HepG2 (cell line): ENCODE measurements around the gene TAS1R3. TPM values are rescaled to one million over a fixed set of nuclear protein-coding genes. Genes with fewer than 3 reads are reported as not detected.
A peak's percentile ranks its signal among the peaks of the same experiment; 100 is the strongest.

Source experiments
- AGO2 ChIP-seq: fragments of 200-400 bp; formaldehyde crosslinking; optimal IDR thresholded peaks from 2 replicates; pipeline ENCODE3; 2017; ENCODE audit warnings: mild to moderate bottlenecking, low read depth, low read length, moderate library complexity
- EEA1 ChIP-seq: sonication (generic); formaldehyde crosslinking; IDR thresholded peaks from 2 replicates; pipeline ENCODE4 v1.5.1; 2020; ENCODE audit warnings: mild to moderate bottlenecking, missing genetic modification reagents, borderline replicate concordance
- GLI4 ChIP-seq: sonication (generic); formaldehyde crosslinking; IDR thresholded peaks from 2 replicates; pipeline ENCODE4 v1.5.1; 2020; ENCODE audit warnings: missing genetic modification reagents, mild to moderate bottlenecking, moderate library complexity, borderline replicate concordance
- IRX3 ChIP-seq: sonication (generic); formaldehyde crosslinking; IDR thresholded peaks from 2 replicates; pipeline ENCODE4 v1.8.1; 2023; ENCODE audit warnings: mild to moderate bottlenecking, low read depth, missing genetic modification reagents, borderline replicate concordance
- KAT8 ChIP-seq: IDR thresholded peaks from 2 replicates; pipeline ENCODE4 v1.6.1; 2016; ENCODE audit warnings: missing genetic modification reagents, missing compliant biosample characterization
- MAZ ChIP-seq, 2 experiments: sonication (generic) in 1 of 2; formaldehyde crosslinking in 1 of 2; IDR thresholded peaks; 2 replicates each; pipeline versions ENCODE4 v1.5.0 to v1.6.1; 2012 to 2020; ENCODE audit warnings: low read depth in 2 of 2, mild to moderate bottlenecking in 2 of 2, borderline replicate concordance in 1 of 2, improper control_type of control experiment in 1 of 2, low read length in 1 of 2, missing genetic modification reagents in 1 of 2, moderate library complexity in 1 of 2
- PITX1 ChIP-seq: sonication (generic); formaldehyde crosslinking; IDR thresholded peaks from 2 replicates; pipeline ENCODE4 v1.5.1; 2020; ENCODE audit warnings: mild to moderate bottlenecking, missing genetic modification reagents
- POLR2G ChIP-seq: fragments of 200-400 bp; formaldehyde crosslinking; IDR thresholded peaks from 2 replicates; pipeline ENCODE4 v1.6.1; 2018; ENCODE audit warnings: mild to moderate bottlenecking, low read depth, low read length, moderate library complexity
- RARA ChIP-seq: IDR thresholded peaks from 2 replicates; pipeline ENCODE4 v1.6.1; 2016; ENCODE audit warnings: missing genetic modification reagents, missing compliant biosample characterization
- RFX5 ChIP-seq: IDR thresholded peaks from 2 replicates; pipeline ENCODE4 v1.6.1; 2011; ENCODE audit warnings: low read depth, low read length, improper control_type of control experiment
- SRY ChIP-seq: sonication (generic); formaldehyde crosslinking; IDR thresholded peaks from 2 replicates; pipeline ENCODE4 v1.8.0; 2022; ENCODE audit warnings: mild to moderate bottlenecking, missing genetic modification reagents
- TCF12 ChIP-seq, 2 experiments: fragments of 450-650 bp in 1 of 2; sonication (generic) in 1 of 2; formaldehyde crosslinking in 1 of 2; IDR thresholded peaks; 2 replicates each; pipeline versions ENCODE4 v1.6.1 to v1.8.0; 2017 to 2022; ENCODE audit warnings: antibody characterized with exemption in 1 of 2, mild to moderate bottlenecking in 1 of 2, missing genetic modification reagents in 1 of 2, moderate library complexity in 1 of 2
- ZNF224 ChIP-seq: sonication (generic); formaldehyde crosslinking; IDR thresholded peaks from 2 replicates; pipeline ENCODE4 v1.5.0; 2020; ENCODE audit warnings: mild to moderate bottlenecking, missing genetic modification reagents
- ZNF331 ChIP-seq: sonication (generic); formaldehyde crosslinking; IDR thresholded peaks from 2 replicates; pipeline ENCODE4 v1.4.0; 2020; ENCODE audit warnings: missing genetic modification reagents
- ZNF446 ChIP-seq: sonication (generic); formaldehyde crosslinking; IDR thresholded peaks from 2 replicates; pipeline ENCODE4 v1.5.0; 2020; ENCODE audit warnings: mild to moderate bottlenecking, missing genetic modification reagents
- ZNF670 ChIP-seq: sonication (generic); formaldehyde crosslinking; IDR thresholded peaks from 2 replicates; pipeline ENCODE4 v1.8.0; 2022; ENCODE audit warnings: mild to moderate bottlenecking, missing genetic modification reagents, borderline replicate concordance
- ZNF737 ChIP-seq: sonication (generic); formaldehyde crosslinking; IDR thresholded peaks from 2 replicates; pipeline ENCODE4 v1.5.0; 2020; ENCODE audit warnings: missing genetic modification reagents, mild to moderate bottlenecking, borderline replicate concordance
- polyA plus RNA-seq, 8 experiments: library from polyadenylated mRNA; depleted of rRNA in 3 of 8; stranded (reverse) in 7 of 8; unstranded in 1 of 8; fragments of >200 nt; fragmentation: Illumina TruSeq in 4 of 8; extraction: Trizol in 4 of 8; gene quantifications; 2 replicates each; pipeline versions ENCODE4 v1.2.1 to v1.2.3, GENCODE V29; 2011 to 2016; ENCODE audit warnings: low read depth in 4 of 8, missing spikeins in 1 of 8, mixed read lengths in 1 of 8; ENCODE audit not compliant: insufficient read depth in 1 of 8
- total RNA-seq, 5 experiments: library from RNA; depleted of rRNA; stranded (reverse); fragments of >200 nt; fragmentation: Illumina TruSeq; extraction: Trizol; gene quantifications; 2 replicates each; pipeline ENCODE4 v1.2.3, GENCODE V29; 2016; ENCODE audit warnings: low read depth in 1 of 5
- TF ChIP-seq, protein P1 (sequence below): sonication (generic); formaldehyde crosslinking; IDR thresholded peaks from 2 replicates; pipeline ENCODE4 v1.4.0; 2020; ENCODE audit warnings: missing genetic modification reagents
- TF ChIP-seq, protein P2 (sequence below): sonication (generic); formaldehyde crosslinking; IDR thresholded peaks from 2 replicates; pipeline ENCODE4 v1.4.0; 2020; ENCODE audit warnings: mild to moderate bottlenecking, missing genetic modification reagents

The TAS1R3 gene
- total and polyA plus RNA-seq, 2 of the 13 experiments (the other 11 are each of a cell fraction or from before 2014, with no cell fraction given): 0.13 to 0.15 TPM

DNA sequence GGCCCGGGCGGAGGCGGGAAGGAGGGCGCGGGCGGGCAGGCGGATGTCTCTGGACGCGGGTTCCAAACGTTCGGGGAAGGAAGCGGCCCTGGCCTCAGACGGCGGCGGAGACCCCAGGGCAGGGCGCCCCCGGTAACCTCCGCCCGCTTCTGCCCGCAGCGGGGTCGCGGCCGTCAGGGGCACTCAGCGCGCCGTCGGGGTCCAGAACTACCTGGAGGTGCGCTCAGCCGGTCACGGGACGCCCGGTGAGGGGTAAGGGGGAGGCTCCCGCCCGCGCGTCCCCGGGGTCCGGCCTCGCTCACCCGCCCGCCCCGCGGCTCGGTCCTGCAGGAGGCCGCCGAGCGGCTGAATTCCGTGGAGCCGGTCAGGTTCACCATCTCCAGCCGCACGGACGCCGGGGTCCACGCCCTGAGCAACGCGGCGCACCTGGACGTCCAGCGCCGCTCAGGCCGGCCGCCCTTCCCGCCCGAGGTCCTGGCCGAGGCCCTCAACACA lies 22.3 kb upstream of the TAS1R3 start (continued):
- peak; percentile 4; the same call in 1 of the 2 replicates for TF ChIP-seq ZNF224 (CRISPR knock-in tag)
- no peak for TF ChIP-seq IRX3 (CRISPR knock-in tag)
- 0 out of 2 replicates have a peak, but pooled peaks have one; percentile 5 for TF ChIP-seq KAT8 (CRISPR knock-in tag)
- no peak for TF ChIP-seq RFX5
- no peak for TF ChIP-seq PITX1 (CRISPR knock-in tag)
- TF ChIP-seq, protein P1, sequence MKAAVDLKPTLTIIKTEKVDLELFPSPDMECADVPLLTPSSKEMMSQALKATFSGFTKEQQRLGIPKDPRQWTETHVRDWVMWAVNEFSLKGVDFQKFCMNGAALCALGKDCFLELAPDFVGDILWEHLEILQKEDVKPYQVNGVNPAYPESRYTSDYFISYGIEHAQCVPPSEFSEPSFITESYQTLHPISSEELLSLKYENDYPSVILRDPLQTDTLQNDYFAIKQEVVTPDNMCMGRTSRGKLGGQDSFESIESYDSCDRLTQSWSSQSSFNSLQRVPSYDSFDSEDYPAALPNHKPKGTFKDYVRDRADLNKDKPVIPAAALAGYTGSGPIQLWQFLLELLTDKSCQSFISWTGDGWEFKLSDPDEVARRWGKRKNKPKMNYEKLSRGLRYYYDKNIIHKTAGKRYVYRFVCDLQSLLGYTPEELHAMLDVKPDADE (CRISPR knock-in tag): no peak
- no peak for TF ChIP-seq MAZ (IDR thresholded peaks at IDR 0.05; ENCODE audit: borderline replicate concordance, low read depth, low read length)
- TF ChIP-seq MAZ (CRISPR knock-in tag; IDR thresholded peaks at IDR 0.05; ENCODE audit: low read depth): no peak; the same call in 1 of the 2 replicates
- no peak for TF ChIP-seq ZNF670 (CRISPR knock-in tag)
- TF ChIP-seq, protein P2, sequence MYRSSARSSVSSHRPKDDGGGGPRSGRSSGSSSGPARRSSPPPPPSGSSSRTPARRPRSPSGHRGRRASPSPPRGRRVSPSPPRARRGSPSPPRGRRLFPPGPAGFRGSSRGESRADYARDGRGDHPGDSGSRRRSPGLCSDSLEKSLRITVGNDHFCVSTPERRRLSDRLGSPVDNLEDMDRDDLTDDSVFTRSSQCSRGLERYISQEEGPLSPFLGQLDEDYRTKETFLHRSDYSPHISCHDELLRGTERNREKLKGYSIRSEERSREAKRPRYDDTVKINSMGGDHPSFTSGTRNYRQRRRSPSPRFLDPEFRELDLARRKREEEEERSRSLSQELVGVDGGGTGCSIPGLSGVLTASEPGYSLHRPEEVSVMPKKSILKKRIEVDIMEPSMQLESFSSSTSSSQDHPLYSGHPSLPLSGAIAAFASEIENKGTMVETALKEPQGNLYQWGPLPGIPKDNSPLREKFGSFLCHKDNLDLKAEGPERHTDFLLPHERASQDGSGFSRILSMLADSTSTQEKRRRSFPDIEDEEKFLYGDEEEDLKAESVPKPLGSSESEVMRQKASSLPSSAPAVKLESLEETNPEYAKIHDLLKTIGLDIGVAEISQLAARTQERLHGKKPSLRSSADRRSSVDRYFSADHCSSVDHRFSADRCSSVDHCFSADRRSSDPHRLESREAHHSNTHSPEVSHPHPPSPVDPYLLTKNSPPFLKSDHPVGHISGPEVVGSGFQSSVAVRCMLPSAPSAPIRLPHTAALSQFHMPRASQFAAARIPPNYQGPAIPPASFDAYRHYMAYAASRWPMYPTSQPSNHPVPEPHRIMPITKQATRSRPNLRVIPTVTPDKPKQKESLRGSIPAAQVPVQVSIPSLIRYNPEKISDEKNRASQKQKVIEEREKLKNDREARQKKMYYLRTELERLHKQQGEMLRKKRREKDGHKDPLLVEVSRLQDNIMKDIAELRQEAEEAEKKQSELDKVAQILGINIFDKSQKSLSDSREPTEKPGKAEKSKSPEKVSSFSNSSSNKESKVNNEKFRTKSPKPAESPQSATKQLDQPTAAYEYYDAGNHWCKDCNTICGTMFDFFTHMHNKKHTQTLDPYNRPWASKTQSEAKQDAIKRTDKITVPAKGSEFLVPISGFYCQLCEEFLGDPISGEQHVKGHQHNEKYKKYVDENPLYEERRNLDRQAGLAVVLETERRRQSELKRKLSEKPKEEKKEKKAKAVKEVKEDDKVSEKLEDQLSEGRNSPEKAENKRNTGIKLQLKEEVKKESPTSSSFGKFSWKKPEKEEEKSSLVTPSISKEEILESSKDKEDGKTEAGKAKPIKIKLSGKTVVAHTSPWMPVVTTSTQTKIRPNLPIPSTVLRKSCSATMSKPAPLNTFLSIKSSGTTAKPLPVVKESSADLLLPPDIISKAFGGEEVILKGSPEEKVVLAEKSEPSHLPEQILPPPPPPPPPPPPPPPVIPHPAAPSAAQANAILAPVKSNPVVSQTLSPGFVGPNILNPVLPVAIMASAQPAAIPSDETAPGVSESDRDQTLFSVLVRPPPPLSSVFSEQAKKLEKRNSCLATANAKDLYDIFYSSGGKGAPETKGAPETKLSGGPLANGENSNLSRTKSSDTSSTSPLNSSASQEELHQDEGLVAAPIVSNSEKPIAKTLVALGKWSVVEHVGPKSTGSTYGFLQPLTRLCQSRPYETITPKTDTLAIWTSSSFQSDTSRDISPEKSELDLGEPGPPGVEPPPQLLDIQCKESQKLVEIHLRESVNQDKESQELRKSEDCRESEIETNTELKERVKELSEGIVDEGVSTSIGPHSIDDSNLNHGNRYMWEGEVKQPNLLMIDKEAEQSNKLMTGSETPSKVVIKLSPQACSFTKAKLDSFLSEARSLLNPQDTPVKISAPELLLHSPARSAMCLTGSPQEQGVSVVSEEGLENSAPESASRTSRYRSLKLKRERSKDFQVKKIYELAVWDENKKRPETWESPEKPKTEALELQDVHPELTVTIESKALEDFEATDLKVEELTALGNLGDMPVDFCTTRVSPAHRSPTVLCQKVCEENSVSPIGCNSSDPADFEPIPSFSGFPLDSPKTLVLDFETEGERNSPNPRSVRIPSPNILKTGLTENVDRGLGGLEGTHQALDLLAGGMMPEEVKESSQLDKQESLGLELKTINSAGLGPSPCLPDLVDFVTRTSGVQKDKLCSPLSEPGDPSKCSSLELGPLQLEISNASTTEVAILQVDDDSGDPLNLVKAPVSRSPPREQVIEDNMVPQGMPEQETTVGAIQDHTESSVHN (CRISPR knock-in tag): no peak
- 0 out of 2 replicates have a peak, but pooled peaks have one; percentile 3 for TF ChIP-seq RARA
- no peak for TF ChIP-seq EEA1 (CRISPR knock-in tag)
- TF ChIP-seq GLI4: 0 out of 2 replicates have a peak, but pooled peaks have one; percentile 9
- TF ChIP-seq ZNF446 (CRISPR knock-in tag): 0 out of 2 replicates have a peak, but pooled peaks have one; percentile 33
- peak; percentile 34; the same call in 1 of the 2 replicates for TF ChIP-seq SRY (CRISPR knock-in tag)
- peak; percentile 72 for TF ChIP-seq AGO2
- TF ChIP-seq ZNF331 (CRISPR knock-in tag): no peak
- no peak for TF ChIP-seq TCF12 (IDR thresholded peaks at IDR 0.05)
- TF ChIP-seq TCF12 (CRISPR knock-in tag; IDR thresholded peaks at IDR 0.05): peak; percentile 40; the same call in 1 of the 2 replicates
- TF ChIP-seq ZNF737 (CRISPR knock-in tag): no peak
- TF ChIP-seq POLR2G: peak; percentile 43; the same call in 1 of the 2 replicates
